GM23338 (cell line): ENCODE results near the gene APMAP. TPM values are rescaled to one million over a fixed set of nuclear protein-coding genes. Genes with fewer than 3 reads are reported as not detected.

Experiments
- ATAC-seq: fragments of 200-7000 bp; cut with Tn5 transposase; 3 replicates; pipeline ENCODE4 v1.9.1; 2020
- DNase-seq: peaks from one replicate; pipeline ENCODE4 v3.0.0-alpha.2; 2015; ENCODE audit warnings: low spot score
- H2AFZ ChIP-seq: fragments of 200-600 bp; sonication (generic); 2 replicates; pipeline ENCODE4 v1.8.0; 2016; ENCODE audit warnings: antibody characterized with exemption, mild to moderate bottlenecking, moderate library complexity
- H3F3A ChIP-seq: fragments of 200-600 bp; sonication (generic); replicated peaks from 2 replicates; pipeline ENCODE4 v1.8.0; 2017; ENCODE audit warnings: antibody characterized with exemption, mixed run types, low read depth
- H3K27ac ChIP-seq: fragments of 200-600 bp; sonication (generic); 2 replicates; pipeline ENCODE4 v1.6.1; 2016; ENCODE audit warnings: low read depth
- H3K27me3 ChIP-seq: fragments of 200-600 bp; sonication (generic); 2 replicates; pipeline ENCODE4 v1.8.0; 2016; ENCODE audit warnings: mild to moderate bottlenecking, mixed run types, moderate library complexity; ENCODE audit not compliant: insufficient read depth
- H3K36me3 ChIP-seq: fragments of 200-600 bp; sonication (generic); 2 replicates; pipeline ENCODE4 v1.8.0; 2016; ENCODE audit warnings: mild to moderate bottlenecking; ENCODE audit not compliant: insufficient read depth
- H3K4me1 ChIP-seq: fragments of 200-600 bp; sonication (generic); 2 replicates; pipeline ENCODE4 v1.8.0; 2016; ENCODE audit warnings: mild to moderate bottlenecking, moderate library complexity; ENCODE audit not compliant: insufficient read depth
- H3K4me2 ChIP-seq: fragments of 200-600 bp; sonication (generic); 2 replicates; pipeline ENCODE4 v1.7.1; 2017; ENCODE audit warnings: mixed run types
- H3K4me3 ChIP-seq: fragments of 200-600 bp; sonication (generic); 2 replicates; pipeline ENCODE4 v1.6.1; 2016; ENCODE audit warnings: mixed run types
- H3K79me2 ChIP-seq: fragments of 200-600 bp; sonication (generic); replicated peaks from 2 replicates; pipeline ENCODE4 v1.8.0; 2017; ENCODE audit warnings: mild to moderate bottlenecking; ENCODE audit not compliant: insufficient read depth
- H3K9me2 ChIP-seq: fragments of 200-600 bp; sonication (generic); 2 replicates; pipeline ENCODE4 v1.8.0; 2017; ENCODE audit not compliant: insufficient read depth
- H4K20me1 ChIP-seq: fragments of 200-600 bp; sonication (generic); replicated peaks from 2 replicates; pipeline ENCODE4 v1.8.0; 2017; ENCODE audit warnings: mild to moderate bottlenecking; ENCODE audit not compliant: insufficient read depth
- H3K27ac Mint-ChIP-seq: 2 replicates; pipeline ENCODE4 v1.8.0; 2020; ENCODE audit warnings: inconsistent platforms, mild to moderate bottlenecking, moderate library complexity, mixed read lengths
- H3K27me3 Mint-ChIP-seq: 3 replicates; pipeline ENCODE4 v1.8.0; 2022; ENCODE audit warnings: low read depth, mild to moderate bottlenecking, moderate library complexity, mixed read lengths, inconsistent platforms; ENCODE audit not compliant: insufficient read depth, poor library complexity
- H3K36me3 Mint-ChIP-seq: 3 replicates; pipeline ENCODE4 v1.8.0; 2021; ENCODE audit warnings: low read depth, mild to moderate bottlenecking, inconsistent platforms, moderate library complexity, mixed read lengths
- H3K4me1 Mint-ChIP-seq: 3 replicates; pipeline ENCODE4 v1.8.0; 2020; ENCODE audit warnings: mild to moderate bottlenecking, inconsistent platforms, mixed read lengths
- H3K4me3 Mint-ChIP-seq: 3 replicates; pipeline ENCODE4 v1.8.0; 2021; ENCODE audit warnings: moderate library complexity, mild to moderate bottlenecking, inconsistent platforms, mixed read lengths
- H3K9me3 Mint-ChIP-seq: 3 replicates; pipeline ENCODE4 v1.8.0; 2020; ENCODE audit warnings: moderate library complexity, mild to moderate bottlenecking, inconsistent platforms, mixed read lengths
- CREB1 ChIP-seq: fragments of 250-450 bp; sonication (Bioruptor Pico); IDR thresholded peaks from 2 replicates; pipeline ENCODE4 v1.5.0; 2020; ENCODE audit warnings: low read depth, mild to moderate bottlenecking, moderate library complexity
- ETS1 ChIP-seq: IDR thresholded peaks from 2 replicates; pipeline ENCODE4 v1.6.1; 2016; ENCODE audit warnings: antibody characterized with exemption
- EZH2 ChIP-seq: fragments of 200-600 bp; sonication (generic); IDR thresholded peaks from one replicate; pipeline ENCODE4 v1.8.0; 2017; ENCODE audit warnings: antibody characterized with exemption, mild to moderate bottlenecking, low read depth; ENCODE audit not compliant: unreplicated experiment
- EZH2phosphoT487 ChIP-seq: fragments of 200-600 bp; sonication (generic); IDR thresholded peaks from one replicate; pipeline ENCODE4 v1.8.1; 2018; ENCODE audit warnings: antibody characterized with exemption; ENCODE audit not compliant: unreplicated experiment
- JUNB ChIP-seq: IDR thresholded peaks from one replicate; pipeline ENCODE4 v1.6.1; 2016; ENCODE audit warnings: antibody characterized with exemption; ENCODE audit not compliant: unreplicated experiment
- NANOG ChIP-seq: IDR thresholded peaks from 2 replicates; pipeline ENCODE4 v1.6.1; 2016; ENCODE audit warnings: antibody characterized with exemption, borderline replicate concordance
- POLR2AphosphoS5 ChIP-seq: IDR thresholded peaks from 2 replicates; pipeline ENCODE4 v1.6.1; 2016; ENCODE audit warnings: antibody characterized with exemption, low read depth
- REST ChIP-seq: IDR thresholded peaks from one replicate; pipeline ENCODE4 v1.6.1; 2018; ENCODE audit warnings: antibody characterized with exemption; ENCODE audit not compliant: unreplicated experiment
- STAT1 ChIP-seq: IDR thresholded peaks from one replicate; pipeline ENCODE4 v1.6.1; 2016; ENCODE audit warnings: antibody characterized with exemption; ENCODE audit not compliant: unreplicated experiment
- ZNF114 ChIP-seq: fragments of 250-450 bp; sonication (Bioruptor Pico); IDR thresholded peaks from 2 replicates; pipeline ENCODE4 v1.5.0; 2020; ENCODE audit warnings: mild to moderate bottlenecking, moderate library complexity
- ZNF331 ChIP-seq: fragments of 250-450 bp; sonication (Bioruptor Pico); IDR thresholded peaks from 2 replicates; pipeline ENCODE4 v1.5.0; 2020; ENCODE audit warnings: low read depth, mild to moderate bottlenecking, moderate library complexity
- ZNF462 ChIP-seq: fragments of 250-450 bp; sonication (Bioruptor Pico); IDR thresholded peaks from 2 replicates; pipeline ENCODE4 v1.5.0; 2020; ENCODE audit warnings: mild to moderate bottlenecking, moderate library complexity
- polyA plus RNA-seq: library from polyadenylated mRNA; unstranded; fragments of >200 nt; fragmentation: Nextera tagmentation; extraction: Ambion mirVana; gene quantifications from 2 replicates; pipeline ENCODE4 v1.2.1, GENCODE V29; 2016
- total RNA-seq: library from RNA; depleted of rRNA; stranded (reverse); fragments of >200 nt; shearing (Covaris generic); gene quantifications from 2 replicates; pipeline ENCODE4 v1.2.3, GENCODE V29; 2014
- TF ChIP-seq, protein P1 (sequence below), 2 experiments: fragments of 200-600 bp in 1 of 2; sonication (generic) in 1 of 2; conservative IDR thresholded peaks; 2 replicates each; pipeline versions ENCODE4 v1.5.1 to v1.6.1; 2016 to 2017; ENCODE audit warnings: antibody characterized with exemption in 2 of 2, low read depth in 2 of 2, mild to moderate bottlenecking in 2 of 2, moderate library complexity in 1 of 2

The APMAP gene
- total and polyA plus RNA-seq, 2 experiments from 2014 or later: 31.7 to 72.3 TPM

- Mint-ChIP-seq H3K4me1 (peaks cover 23% of the 10 kb centered on the region), H3K27me3 (peaks cover 11% of the 10 kb centered on the region), H3K9me3 (no peaks in the 10 kb centered on the region; the same call in 2 of the 3 replicates), H3K36me3 (no peaks in the 10 kb centered on the region; the same call in 2 of the 3 replicates), H3K27ac (no peak overlapping the region), H3K4me3 (no peak overlapping the region)
- Histone ChIP-seq H3K4me1 (peaks cover 8% of the 10 kb centered on the region; the same call in 1 of the 2 replicates), H3K9me2 (no peaks in the 10 kb centered on the region), H3K79me2 (peaks cover 14% of the 10 kb centered on the region), H3F3A (no peaks in the 10 kb centered on the region), H3K4me2 (no peak overlapping the region), H3K27me3 (0 out of 2 replicates have a peak, but pooled peaks cover 2% of the 10 kb centered on the region), H3K27ac (no peak overlapping the region), H3K36me3 (no peaks in the 10 kb centered on the region), H4K20me1 (no peaks in the 10 kb centered on the region; the same call in 1 of the 2 replicates), H3K4me3 (no peak overlapping the region), H2AFZ (no peak overlapping the region)
- no peak; the same call in 2 of the 3 replicates for ATAC-seq
- DNase-seq: no peak
- TF ChIP-seq REST (no peak), STAT1 (no peak), POLR2AphosphoS5 (no peak), EZH2 (no peak), CREB1 (CRISPR knock-in tag) (no peak), JUNB (no peak), ETS1 (no peak), NANOG (no peak), ZNF462 (CRISPR knock-in tag) (no peak), ZNF331 (CRISPR knock-in tag) (no peak), ZNF114 (CRISPR knock-in tag) (no peak), EZH2phosphoT487 (no peak)
- TF ChIP-seq, protein P1, sequence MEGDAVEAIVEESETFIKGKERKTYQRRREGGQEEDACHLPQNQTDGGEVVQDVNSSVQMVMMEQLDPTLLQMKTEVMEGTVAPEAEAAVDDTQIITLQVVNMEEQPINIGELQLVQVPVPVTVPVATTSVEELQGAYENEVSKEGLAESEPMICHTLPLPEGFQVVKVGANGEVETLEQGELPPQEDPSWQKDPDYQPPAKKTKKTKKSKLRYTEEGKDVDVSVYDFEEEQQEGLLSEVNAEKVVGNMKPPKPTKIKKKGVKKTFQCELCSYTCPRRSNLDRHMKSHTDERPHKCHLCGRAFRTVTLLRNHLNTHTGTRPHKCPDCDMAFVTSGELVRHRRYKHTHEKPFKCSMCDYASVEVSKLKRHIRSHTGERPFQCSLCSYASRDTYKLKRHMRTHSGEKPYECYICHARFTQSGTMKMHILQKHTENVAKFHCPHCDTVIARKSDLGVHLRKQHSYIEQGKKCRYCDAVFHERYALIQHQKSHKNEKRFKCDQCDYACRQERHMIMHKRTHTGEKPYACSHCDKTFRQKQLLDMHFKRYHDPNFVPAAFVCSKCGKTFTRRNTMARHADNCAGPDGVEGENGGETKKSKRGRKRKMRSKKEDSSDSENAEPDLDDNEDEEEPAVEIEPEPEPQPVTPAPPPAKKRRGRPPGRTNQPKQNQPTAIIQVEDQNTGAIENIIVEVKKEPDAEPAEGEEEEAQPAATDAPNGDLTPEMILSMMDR (conservative IDR thresholded peaks at IDR 0.05; ENCODE audit: low read depth in 2 of 2): no peak
These were observed 3.3 kb upstream of the APMAP start for GRCh38 chr20:24995741-24996448.
